Erythroblast (primary cell): ENCODE data around the gene CTCFL.

Source experiments
- GATA1 ChIP-seq: IDR thresholded peaks from 2 replicates; pipeline ENCODE4 v1.6.1; 2011; ENCODE audit warnings: low read depth, mild to moderate bottlenecking, control low read depth, low read length, moderate library complexity
- POLR2A ChIP-seq: IDR thresholded peaks from 2 replicates; pipeline ENCODE4 v1.6.1; 2011; ENCODE audit warnings: mild to moderate bottlenecking, low read length

GRCh38 chr20:57493091-57493615, 31.8 kb downstream of the CTCFL start:
- TF ChIP-seq POLR2A: no peak
- TF ChIP-seq GATA1: no peak
